H7 (cell line): ENCODE measurements around the gene GATM. TPM values are rescaled to one million over a fixed set of nuclear protein-coding genes. Genes with fewer than 3 reads are reported as not detected.
"Not testable (repeated sequence)": the region's sequence is repeated elsewhere in the genome, so short reads cannot be mapped to it uniquely, and the experiment has no call there.

Experiments
- DNase-seq: peaks from one replicate; pipeline ENCODE4 v3.0.0; 2012
- H3K27me3 ChIP-seq: 2 replicates; pipeline ENCODE4 v1.6.0; 2011; ENCODE audit warnings: mild to moderate bottlenecking, low read length; ENCODE audit not compliant: control insufficient read depth, insufficient read depth
- H3K36me3 ChIP-seq: replicated peaks from 2 replicates; pipeline ENCODE4 v1.5.1; 2011; ENCODE audit warnings: low read length; ENCODE audit not compliant: control insufficient read depth, insufficient read depth
- H3K4me3 ChIP-seq: 2 replicates; pipeline ENCODE4 v1.5.1; 2011; ENCODE audit warnings: low read depth, mild to moderate bottlenecking, control low read depth, low read length, moderate library complexity; ENCODE audit not compliant: insufficient read depth
- total RNA-seq: library from RNA; depleted of rRNA; stranded (reverse); fragments of >200 nt; shearing (Covaris generic); gene quantifications from 2 replicates; pipeline ENCODE4 v1.2.3, GENCODE V29; 2014

Gene GATM
- total RNA-seq, 1 experiment from 2014 or later: 37.6 TPM

- H3K4me3 ChIP-seq: peak overlapping the region; percentile 86
- H3K36me3 ChIP-seq: no peaks in the 10 kb centered on the region
- no peak for DNase-seq
- peaks cover 45% of the 10 kb centered on the region for H3K27me3 ChIP-seq
Measured at GRCh38 chr15:45376967-45377608, 1.3 kb downstream of the GATM start.

GRCh38 chr15:45376300-45376928, 1.9 kb downstream of the GATM start:
- peaks cover 43% of the 10 kb centered on the region for H3K27me3 ChIP-seq
- H3K36me3 ChIP-seq: no peaks in the 10 kb centered on the region
- DNase-seq: no peak
- no peak overlapping the region for H3K4me3 ChIP-seq

- Histone ChIP-seq H3K36me3 (no peaks in the 10 kb centered on the region), H3K27me3 (peaks cover 41% of the 10 kb centered on the region), H3K4me3 (no peak overlapping the region)
- no peak for DNase-seq
Measured at GRCh38 chr15:45375836-45376235, 2.5 kb downstream of the GATM start.

GRCh38 chr15:45373976-45374375, 4.4 kb downstream of the GATM start:
- H3K36me3 ChIP-seq: no peaks in the 10 kb centered on the region
- peaks cover 33% of the 10 kb centered on the region for H3K27me3 ChIP-seq
- DNase-seq: no peak
- H3K4me3 ChIP-seq: no peak overlapping the region

- Histone ChIP-seq H3K27me3 (peaks cover 19% of the 10 kb centered on the region), H3K4me3 (no peak overlapping the region), H3K36me3 (no peaks in the 10 kb centered on the region)
- peak; percentile 23 for DNase-seq
Measured at GRCh38 chr15:45372041-45372995, 6.0 kb downstream of the GATM start.

- DNase-seq: no peak
- no peak overlapping the region for H3K4me3 ChIP-seq
- H3K36me3 ChIP-seq: no peaks in the 10 kb centered on the region
- H3K27me3 ChIP-seq: peaks cover 11% of the 10 kb centered on the region
Measured at GRCh38 chr15:45371546-45371945, 6.8 kb downstream of the GATM start.

GRCh38 chr15:45370042-45370441, 8.3 kb downstream of the GATM start:
- not testable (repeated sequence) for DNase-seq, H3K36me3 ChIP-seq, H3K27me3 ChIP-seq, H3K4me3 ChIP-seq

- not testable (repeated sequence) for DNase-seq, H3K4me3 ChIP-seq, H3K36me3 ChIP-seq, H3K27me3 ChIP-seq
Measured at GRCh38 chr15:45367222-45367621, 11.1 kb downstream of the GATM start.

- Histone ChIP-seq H3K4me3 (no peak overlapping the region), H3K36me3 (peaks cover 2% of the 10 kb centered on the region), H3K27me3 (no peaks in the 10 kb centered on the region)
- DNase-seq: no peak
Measured at GRCh38 chr15:45364271-45364670, 14.1 kb downstream of the GATM start.

- H3K4me3 ChIP-seq: no peak overlapping the region
- H3K27me3 ChIP-seq: no peaks in the 10 kb centered on the region
- DNase-seq: no peak
- peaks cover 2% of the 10 kb centered on the region for H3K36me3 ChIP-seq
Measured at GRCh38 chr15:45363801-45364200, 14.5 kb downstream of the GATM start.

GRCh38 chr15:45363334-45363733, 15.0 kb downstream of the GATM start:
- H3K27me3 ChIP-seq: no peaks in the 10 kb centered on the region
- no peak for DNase-seq
- peaks cover 2% of the 10 kb centered on the region for H3K36me3 ChIP-seq
- no peak overlapping the region for H3K4me3 ChIP-seq

- H3K4me3 ChIP-seq: no peak overlapping the region
- DNase-seq: no peak
- H3K36me3 ChIP-seq: peaks cover 2% of the 10 kb centered on the region
- no peaks in the 10 kb centered on the region for H3K27me3 ChIP-seq
Measured at GRCh38 chr15:45362419-45362818, 15.9 kb downstream of the GATM start.

- H3K27me3 ChIP-seq: no peaks in the 10 kb centered on the region
- no peak for DNase-seq
- peaks cover 2% of the 10 kb centered on the region for H3K36me3 ChIP-seq
- no peak overlapping the region for H3K4me3 ChIP-seq
Measured at GRCh38 chr15:45361878-45362277, 16.5 kb downstream of the GATM start.

- no peak overlapping the region for H3K4me3 ChIP-seq
- no peak for DNase-seq
Measured at GRCh38 chr15:45355860-45356259, 22.5 kb downstream of the GATM start.

GRCh38 chr15:45354711-45355110, 23.6 kb downstream of the GATM start:
- H3K36me3 ChIP-seq: no peaks in the 10 kb centered on the region
- no peaks in the 10 kb centered on the region for H3K27me3 ChIP-seq
- DNase-seq: no peak
- no peak overlapping the region for H3K4me3 ChIP-seq

More at GRCh38 chr15:45355860-45356259, 22.5 kb downstream of the GATM start:
- Histone ChIP-seq H3K27me3 (no peaks in the 10 kb centered on the region), H3K36me3 (no peaks in the 10 kb centered on the region)
